ENCODE data around the gene ITGB1BP1. TPM values are rescaled to one million over a fixed set of nuclear protein-coding genes. Genes with fewer than 3 reads are reported as not detected.
"Not testable (repeated sequence)": the region's sequence is repeated elsewhere in the genome, so short reads cannot be mapped to it uniquely, and the experiment has no call there.

ITGB1BP1 gene
- polyA plus RNA-seq, 1 donor from 2014 or later: 122 TPM

DNA sequence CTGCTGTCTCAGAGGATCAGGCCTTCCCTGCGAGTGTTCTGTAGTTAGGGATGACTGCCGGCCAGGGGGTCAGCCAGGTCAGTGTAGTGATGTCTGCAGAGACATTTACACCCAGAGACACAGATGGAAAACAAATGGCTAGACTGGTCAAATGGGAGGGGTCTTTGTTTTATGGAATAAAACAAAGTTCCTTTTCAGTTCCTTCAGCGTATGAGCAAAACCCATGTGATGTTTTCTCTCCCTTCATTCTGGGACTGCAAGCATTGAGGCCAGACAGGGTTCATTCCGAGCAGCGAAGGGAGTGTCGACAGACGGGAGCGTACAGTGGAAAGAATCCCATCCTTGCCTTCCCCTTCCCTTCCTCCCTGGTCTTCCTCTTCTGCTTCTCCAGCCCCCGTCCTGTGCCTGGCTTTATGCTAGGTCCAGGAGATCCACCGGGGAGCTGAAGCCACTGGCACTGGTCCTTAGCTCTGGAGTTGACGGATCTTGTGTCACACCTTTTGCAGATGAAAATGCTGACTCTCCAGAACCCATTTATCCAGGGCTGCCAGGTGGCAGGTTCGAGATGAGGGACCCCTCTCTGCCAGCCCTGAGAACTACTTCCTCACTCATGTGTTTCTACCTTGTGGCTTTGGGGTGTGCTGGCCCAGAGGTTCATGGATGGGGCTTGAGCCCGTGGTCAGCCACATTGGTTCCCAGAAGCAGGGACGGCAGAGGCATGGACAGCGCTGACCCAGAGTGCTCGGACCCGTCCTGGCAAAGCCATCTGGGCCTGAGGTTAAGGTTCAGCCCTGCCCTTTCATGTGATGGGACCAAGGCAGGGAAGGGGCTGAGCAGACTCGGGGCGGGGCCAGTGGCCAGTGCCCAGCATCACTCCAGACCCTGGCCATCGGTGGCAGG lies 24.2 kb downstream of the ITGB1BP1 start:
- Mint-ChIP-seq H3K27ac (no peak overlapping the region), H3K9me3 (no peaks in the 10 kb centered on the region), H3K36me3 (no peaks in the 10 kb centered on the region), H3K4me3 (no peak overlapping the region), H3K27me3 (no peaks in the 10 kb centered on the region), H3K4me1 (no peaks in the 10 kb centered on the region)

DNA sequence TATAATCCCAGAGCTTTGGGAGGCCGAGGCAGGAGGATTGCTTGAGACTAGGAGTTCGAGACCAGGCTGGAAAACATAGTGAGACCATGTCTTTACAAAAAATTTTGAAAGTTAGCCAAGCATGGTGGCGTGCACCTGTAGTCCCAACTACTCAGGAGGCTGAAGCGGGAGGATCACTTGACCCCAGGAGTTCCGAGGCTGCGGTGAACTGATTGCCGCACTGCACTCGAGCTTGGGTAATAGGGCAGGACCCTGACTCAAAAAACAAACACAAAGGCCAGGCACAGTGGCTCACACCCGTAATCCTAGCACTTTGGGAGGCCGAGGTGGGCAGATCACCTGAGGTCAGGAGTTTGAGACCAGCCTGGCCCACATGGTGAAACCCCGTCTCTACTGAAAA lies 25.1 kb downstream of the ITGB1BP1 start:
- not testable (repeated sequence) for H3K27ac Mint-ChIP-seq, H3K9me3 Mint-ChIP-seq, H3K4me3 Mint-ChIP-seq, H3K36me3 Mint-ChIP-seq, H3K4me1 Mint-ChIP-seq, H3K27me3 Mint-ChIP-seq

DNA sequence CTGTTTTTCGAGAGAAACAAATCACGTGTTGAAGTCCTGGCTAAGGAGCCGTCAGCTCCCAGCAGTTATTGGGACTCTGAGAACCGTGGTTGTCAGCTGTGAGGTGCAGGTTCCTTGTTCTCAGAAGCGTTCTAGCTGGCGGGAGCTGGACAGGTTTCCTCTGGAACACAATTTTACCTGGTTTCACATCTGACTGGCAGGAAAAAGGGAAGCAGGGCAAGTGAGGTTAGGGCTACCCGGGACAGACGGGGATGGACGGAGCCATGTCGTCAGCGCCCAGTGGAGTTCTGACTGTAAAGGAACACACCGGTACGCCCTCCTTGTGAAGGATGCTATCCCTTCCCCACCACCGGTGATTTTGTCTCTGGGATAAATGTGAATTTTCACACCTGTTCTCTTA lies 26.1 kb downstream of the ITGB1BP1 start:
- no peaks in the 10 kb centered on the region for H3K27me3 Mint-ChIP-seq
- H3K36me3 Mint-ChIP-seq: no peaks in the 10 kb centered on the region
- H3K9me3 Mint-ChIP-seq: no peaks in the 10 kb centered on the region
- no peaks in the 10 kb centered on the region for H3K4me1 Mint-ChIP-seq
- no peak overlapping the region for H3K27ac Mint-ChIP-seq
- no peak overlapping the region for H3K4me3 Mint-ChIP-seq

DNA sequence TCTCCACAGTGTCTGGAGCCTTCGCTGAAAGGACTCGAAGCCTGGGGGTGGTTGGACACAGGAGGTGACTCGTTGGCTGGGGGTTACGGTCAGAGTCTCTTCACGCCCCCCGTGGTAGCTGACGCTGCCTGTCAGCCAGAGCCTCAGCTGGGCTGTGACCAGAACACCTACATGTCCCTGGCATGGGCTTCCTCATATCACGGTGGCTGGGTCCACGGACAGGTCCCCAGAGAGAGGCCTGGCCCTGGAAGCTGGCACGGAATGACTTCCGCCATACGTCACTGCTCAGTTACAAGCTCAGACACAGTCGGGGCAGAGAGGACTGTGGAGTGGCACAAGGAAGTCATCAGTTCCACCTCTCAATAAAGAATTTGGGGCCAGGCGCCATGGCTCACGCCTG lies 28.5 kb downstream of the ITGB1BP1 start:
- no peaks in the 10 kb centered on the region for H3K27me3 Mint-ChIP-seq
- H3K27ac Mint-ChIP-seq: no peak overlapping the region
- no peaks in the 10 kb centered on the region for H3K36me3 Mint-ChIP-seq
- peaks cover 0 to 1% (median 0%) of the 10 kb centered on the region in 3 donors for H3K9me3 Mint-ChIP-seq
- no peaks in the 10 kb centered on the region for H3K4me1 Mint-ChIP-seq
- no peak overlapping the region for H3K4me3 Mint-ChIP-seq

DNA sequence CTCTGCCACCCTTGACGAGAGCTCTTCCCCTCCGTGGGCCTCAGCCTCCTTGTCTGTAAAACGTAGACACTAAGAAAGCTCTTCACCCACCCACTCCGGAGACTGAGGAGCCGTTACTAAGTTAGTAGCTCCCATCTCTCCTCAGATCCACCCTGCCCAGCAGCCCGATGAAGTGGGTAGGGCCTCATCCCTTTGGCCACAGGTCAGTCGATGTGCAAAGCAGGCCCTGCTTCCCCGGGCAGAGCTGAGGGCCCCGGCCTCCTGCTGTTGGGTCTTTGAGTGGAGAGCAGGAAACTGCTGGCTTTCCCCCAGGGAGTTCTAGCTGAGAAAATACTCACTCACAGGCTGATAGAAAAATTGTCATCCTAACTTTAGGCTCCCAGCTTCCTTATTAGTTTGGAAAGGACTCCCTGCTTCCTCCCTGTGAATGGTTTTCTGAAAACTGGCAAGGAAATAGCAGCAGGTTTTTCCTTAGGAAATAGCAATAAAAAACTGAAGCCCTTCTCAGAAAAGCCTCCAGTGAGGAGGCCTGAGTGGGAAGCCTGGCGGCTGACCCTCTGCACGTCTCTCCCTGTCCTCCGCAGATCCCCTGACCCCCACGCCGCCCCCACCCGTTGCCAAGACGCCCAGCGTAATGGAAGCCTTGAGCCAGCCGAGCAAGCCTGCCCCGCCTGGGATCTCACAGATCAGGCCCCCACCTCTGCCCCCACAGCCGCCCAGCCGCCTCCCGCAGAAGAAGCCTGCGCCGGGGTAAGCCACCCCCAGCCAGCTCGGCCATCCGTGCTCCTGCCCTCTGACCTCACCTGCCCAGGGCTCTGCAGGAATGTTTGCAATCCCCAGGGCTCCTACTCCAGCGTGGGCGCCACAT lies 30.2 kb downstream of the ITGB1BP1 start:
- Mint-ChIP-seq H3K36me3 (no peaks in the 10 kb centered on the region), H3K27me3 (no peaks in the 10 kb centered on the region), H3K4me3 (no peak overlapping the region), H3K9me3 (peaks cover 0 to 1% (median 0%) of the 10 kb centered on the region in 3 donors), H3K4me1 (no peaks in the 10 kb centered on the region), H3K27ac (no peak overlapping the region)

DNA sequence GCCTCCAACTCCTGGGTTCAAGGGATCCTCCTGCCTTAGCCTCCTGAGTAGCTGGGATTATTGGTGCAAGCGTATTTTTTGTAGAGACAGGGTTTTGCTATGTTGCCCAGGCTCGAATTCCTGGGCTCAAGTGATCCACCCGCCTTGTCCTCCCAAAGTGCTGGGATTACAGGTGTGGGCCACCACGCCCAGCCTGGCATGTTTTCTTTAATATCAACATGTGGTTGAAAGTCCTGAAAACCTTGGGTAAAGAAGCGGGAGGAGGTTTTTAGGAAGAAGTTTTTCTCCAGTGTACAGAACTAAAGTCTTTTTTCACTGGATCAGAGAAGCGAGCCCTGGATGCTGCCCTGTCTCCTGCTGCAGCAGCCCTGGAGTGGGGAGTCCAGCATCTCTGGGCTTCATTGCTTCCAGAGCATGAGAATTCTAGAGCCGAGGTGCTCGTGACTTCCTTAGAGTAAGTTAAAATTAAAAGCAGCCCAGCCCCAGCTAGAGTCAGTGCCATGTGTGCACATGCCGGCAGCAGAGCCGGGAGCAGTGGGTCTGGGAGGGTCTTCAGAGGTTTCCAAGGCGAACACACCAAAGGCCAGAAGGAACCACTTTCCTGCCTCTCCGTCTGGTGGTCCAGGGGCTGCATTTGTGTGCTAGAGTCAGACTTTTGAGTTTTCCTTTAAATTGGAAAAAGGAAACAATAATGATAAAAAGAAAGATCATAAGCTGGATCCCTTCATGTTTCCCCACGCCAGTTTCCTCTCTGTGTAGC lies 31.2 kb downstream of the ITGB1BP1 start:
- peaks cover 0 to 1% (median 0%) of the 10 kb centered on the region in 3 donors for H3K9me3 Mint-ChIP-seq
- peaks cover 1% of the 10 kb centered on the region for H3K36me3 Mint-ChIP-seq
- H3K27ac Mint-ChIP-seq: peak overlapping the region in 1 of 3 donors; percentile 39
- no peaks in the 10 kb centered on the region for H3K27me3 Mint-ChIP-seq
- H3K4me3 Mint-ChIP-seq: no peak overlapping the region
- no peaks in the 10 kb centered on the region for H3K4me1 Mint-ChIP-seq

DNA sequence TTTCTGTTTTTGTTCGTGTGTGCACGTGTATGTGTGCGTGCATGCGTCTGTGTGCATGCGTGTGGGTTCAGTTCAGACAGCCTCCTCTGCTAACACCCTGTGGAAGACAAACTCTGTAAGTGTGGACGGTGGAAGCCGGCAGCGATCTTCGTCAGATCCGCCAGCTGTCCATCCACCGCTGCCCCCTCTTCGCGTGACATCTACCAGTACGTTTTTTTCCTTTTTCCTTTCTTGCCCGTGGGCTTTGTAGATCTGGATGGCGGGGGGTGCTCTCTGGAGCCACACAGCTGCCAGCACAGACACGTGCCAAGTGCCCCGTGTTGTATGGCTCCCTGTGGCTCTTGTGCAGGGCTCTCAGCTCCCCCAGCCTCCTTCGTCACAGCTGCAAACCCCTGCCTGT lies 32.3 kb downstream of the ITGB1BP1 start:
- Mint-ChIP-seq H3K27ac (peak overlapping the region in 1 of 3 donors; percentile 80), H3K36me3 (peaks cover 1% of the 10 kb centered on the region)

DNA sequence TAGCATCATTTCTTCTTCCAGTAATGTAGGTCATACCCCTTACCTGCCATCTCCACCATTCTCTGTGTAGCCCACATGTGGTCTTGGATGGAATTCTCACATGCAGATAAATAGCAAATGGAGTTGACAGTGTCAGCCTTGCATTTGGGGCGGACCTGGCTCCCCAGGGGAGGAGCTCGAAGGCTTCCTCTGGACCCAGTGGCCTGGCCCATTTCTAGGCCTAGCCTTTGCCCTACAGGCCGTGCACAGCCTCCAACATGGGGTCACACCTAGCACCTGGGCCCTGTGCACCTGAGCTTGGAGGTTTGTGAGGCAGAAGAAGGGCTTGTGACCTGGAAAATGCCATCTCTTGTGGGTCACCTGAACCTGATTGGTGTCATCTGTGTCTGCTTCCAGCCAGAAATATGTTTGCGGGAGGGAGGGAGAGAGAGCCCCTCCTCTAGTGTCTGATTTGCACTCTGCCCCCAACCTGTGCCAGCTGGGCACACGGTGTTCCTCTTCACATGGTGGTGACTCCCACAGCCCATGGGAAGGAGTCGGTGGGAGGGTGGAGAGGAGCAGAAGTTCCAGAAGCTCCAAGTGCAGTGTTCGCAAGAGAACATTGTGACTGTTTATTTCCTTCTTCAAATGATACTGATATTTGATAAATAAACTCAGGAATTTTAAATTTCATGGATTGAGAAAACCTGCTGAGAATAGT lies 33.0 kb downstream of the ITGB1BP1 start:
- no peaks in the 10 kb centered on the region for H3K4me1 Mint-ChIP-seq
- no peak overlapping the region for H3K4me3 Mint-ChIP-seq
- H3K27ac Mint-ChIP-seq: no peak overlapping the region
- H3K27me3 Mint-ChIP-seq: no peaks in the 10 kb centered on the region
- H3K9me3 Mint-ChIP-seq: peaks cover 0 to 1% (median 0%) of the 10 kb centered on the region in 3 donors
- peaks cover 1% of the 10 kb centered on the region for H3K36me3 Mint-ChIP-seq

More for the DNA sequence above, 32.3 kb downstream of the ITGB1BP1 start:
- H3K27me3 Mint-ChIP-seq: no peaks in the 10 kb centered on the region
- peaks cover 0 to 1% (median 0%) of the 10 kb centered on the region in 3 donors for H3K9me3 Mint-ChIP-seq
- H3K4me1 Mint-ChIP-seq: no peaks in the 10 kb centered on the region
- no peak overlapping the region for H3K4me3 Mint-ChIP-seq

DNA sequence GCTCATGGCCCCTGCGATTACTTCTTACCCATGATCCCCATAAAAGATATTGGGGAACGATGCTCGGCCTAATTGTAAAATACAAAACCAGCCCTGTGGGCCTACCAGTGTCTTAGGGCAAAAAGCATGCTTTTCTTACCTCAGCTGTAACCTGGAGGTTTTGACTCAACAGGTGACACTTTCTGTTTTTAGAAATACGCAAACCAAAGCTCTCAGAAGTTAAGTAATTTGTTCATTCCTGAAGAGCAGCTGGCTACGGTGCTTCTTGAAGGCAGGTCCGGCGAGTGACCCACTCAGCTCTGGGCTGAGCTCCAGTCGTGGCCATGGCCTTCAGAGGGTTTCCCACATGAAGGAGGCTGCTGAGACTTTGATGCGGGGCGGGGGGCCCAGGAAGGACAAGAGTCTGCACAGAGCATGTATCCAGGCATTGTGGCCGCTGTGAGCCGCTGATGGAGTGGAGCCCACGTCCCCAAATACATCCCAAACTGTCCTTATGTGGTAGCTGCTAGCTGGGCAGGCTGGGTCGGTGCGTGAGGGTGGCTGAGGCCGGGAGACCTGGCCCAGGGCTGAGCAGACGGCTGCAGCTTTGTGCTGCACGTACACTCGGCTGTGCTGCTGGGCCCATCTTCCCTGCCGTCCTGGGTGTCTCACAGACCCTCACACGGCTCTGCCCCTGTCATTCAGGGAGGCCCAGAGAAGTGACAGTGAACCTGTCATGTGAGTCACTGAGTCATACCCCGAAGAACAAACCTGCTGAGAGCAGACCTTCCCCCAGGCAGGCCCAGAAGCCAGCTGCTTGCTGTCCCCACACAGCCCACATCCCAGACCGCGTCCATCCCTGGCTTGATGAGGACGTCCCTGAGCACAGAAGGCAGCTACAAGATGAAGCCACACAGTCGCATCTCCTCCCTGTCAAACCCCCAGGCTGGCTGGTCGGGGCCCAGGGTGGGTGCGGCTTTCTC lies 34.1 kb downstream of the ITGB1BP1 start:
- Mint-ChIP-seq H3K9me3 (peaks cover 0 to 1% (median 0%) of the 10 kb centered on the region in 3 donors), H3K36me3 (peaks cover 1% of the 10 kb centered on the region), H3K27me3 (no peaks in the 10 kb centered on the region), H3K4me3 (no peak overlapping the region), H3K4me1 (no peaks in the 10 kb centered on the region), H3K27ac (no peak overlapping the region)

DNA sequence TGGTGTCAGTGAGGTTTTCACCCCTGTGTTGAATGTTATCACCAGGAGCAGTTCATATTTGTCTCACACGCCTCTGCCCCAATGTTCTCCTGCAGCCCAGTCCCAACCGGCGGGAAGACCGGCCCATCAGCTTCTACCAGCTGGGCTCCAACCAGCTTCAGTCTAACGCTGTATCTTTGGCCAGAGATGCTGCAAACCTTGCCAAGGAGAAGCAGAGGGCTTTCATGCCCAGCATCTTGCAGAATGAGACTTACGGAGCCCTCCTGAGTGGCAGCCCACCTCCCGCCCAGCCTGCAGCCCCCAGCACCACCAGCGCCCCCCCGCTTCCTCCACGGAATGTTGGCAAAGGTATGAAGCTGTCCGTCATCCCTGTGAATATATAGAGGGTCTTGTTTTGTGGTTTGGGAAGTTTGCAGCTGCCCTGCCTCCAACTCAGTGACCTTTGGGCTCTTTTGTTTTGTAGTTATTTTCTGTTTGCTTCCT lies 35.1 kb downstream of the ITGB1BP1 start:
- Mint-ChIP-seq H3K27ac (no peak overlapping the region), H3K9me3 (peaks cover 0 to 1% (median 0%) of the 10 kb centered on the region in 3 donors), H3K4me3 (peak overlapping the region in 1 of 4 donors; percentile 34), H3K36me3 (peaks cover 1% of the 10 kb centered on the region), H3K4me1 (no peaks in the 10 kb centered on the region), H3K27me3 (no peaks in the 10 kb centered on the region)

DNA sequence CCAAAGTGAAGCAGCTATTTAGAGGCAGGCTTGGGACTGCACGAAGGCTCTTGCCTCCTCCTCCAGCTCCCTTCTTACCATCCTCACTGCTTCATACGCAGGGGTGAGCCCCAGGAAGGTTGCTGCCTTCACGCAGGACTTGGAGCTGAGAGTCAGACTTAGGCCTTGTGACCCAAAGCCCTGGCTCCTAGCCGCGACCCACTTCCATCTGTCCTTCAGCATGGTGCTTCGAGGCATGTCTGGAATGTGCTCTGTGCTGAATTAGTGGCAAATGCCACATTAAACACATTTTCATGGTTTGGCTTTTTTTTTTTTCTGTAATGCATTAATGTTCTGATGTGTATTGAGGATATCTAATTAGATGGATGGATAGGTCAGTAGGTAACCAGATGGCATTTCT lies 37.5 kb downstream of the ITGB1BP1 start:
- Mint-ChIP-seq H3K4me3 (no peak overlapping the region), H3K36me3 (peaks cover 1% of the 10 kb centered on the region), H3K9me3 (no peaks in the 10 kb centered on the region), H3K4me1 (no peaks in the 10 kb centered on the region), H3K27me3 (no peaks in the 10 kb centered on the region), H3K27ac (no peak overlapping the region)

DNA sequence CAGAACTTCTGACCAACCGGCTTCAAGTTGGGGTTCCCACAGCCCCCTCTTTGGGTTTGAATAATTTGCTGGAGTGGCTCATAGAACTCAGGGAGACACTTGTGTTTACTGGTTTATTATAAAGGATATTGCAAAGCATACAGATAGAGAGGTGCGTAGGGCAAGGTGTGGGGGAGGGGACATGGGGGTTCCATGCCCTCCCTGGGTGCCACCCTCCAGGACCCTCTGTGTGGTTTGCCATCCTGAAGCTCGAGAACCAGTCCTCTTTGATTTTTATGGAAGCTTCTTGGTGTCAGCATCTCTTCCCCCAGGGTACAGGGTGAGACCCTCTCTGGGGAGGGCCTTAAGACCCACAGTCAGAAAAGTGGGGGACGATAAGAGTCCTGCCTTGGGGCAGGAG lies 38.8 kb downstream of the ITGB1BP1 start:
- Mint-ChIP-seq H3K4me1 (no peaks in the 10 kb centered on the region), H3K27ac (no peak overlapping the region), H3K9me3 (no peaks in the 10 kb centered on the region), H3K36me3 (peaks cover 1% of the 10 kb centered on the region), H3K4me3 (no peak overlapping the region), H3K27me3 (no peaks in the 10 kb centered on the region)

DNA sequence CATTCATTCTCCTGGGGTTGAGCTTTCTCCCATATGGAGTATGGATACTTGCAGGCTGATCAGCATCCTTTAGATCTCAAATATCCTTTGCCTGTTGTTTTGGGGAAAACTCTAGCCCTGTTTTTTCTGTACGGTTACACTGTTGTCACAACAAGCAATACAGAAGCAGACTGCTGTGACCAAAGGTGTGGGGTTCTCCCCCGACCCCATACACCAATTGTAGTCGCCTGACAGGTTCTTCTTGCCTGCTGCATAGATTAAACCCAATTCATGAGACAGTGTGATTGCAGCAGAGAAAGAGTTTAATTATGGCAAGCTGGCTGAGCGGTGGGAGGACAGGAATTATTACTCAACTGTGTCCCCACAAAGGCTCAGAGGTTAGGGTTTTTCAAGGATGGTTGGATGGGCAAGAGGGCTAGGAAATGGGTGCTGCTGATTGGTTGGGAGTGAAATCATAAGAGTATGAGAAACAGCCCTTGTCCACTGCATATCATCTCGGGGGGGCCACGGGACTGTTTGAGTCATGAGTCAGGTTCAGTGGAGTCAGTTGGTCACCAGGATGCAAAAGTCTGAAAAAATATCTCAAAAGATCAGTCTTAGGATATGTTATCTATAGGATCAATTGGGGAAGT lies 40.6 kb downstream of the ITGB1BP1 start:
- Mint-ChIP-seq H3K4me1 (no peaks in the 10 kb centered on the region), H3K4me3 (no peak overlapping the region), H3K9me3 (no peaks in the 10 kb centered on the region), H3K27ac (no peak overlapping the region), H3K27me3 (no peaks in the 10 kb centered on the region), H3K36me3 (peaks cover 1% of the 10 kb centered on the region)

All from IgD-negative memory B cell (primary cell).